Measurements from ENCODE around the gene SMIM15. TPM values are rescaled to one million over a fixed set of nuclear protein-coding genes. Genes with fewer than 3 reads are reported as not detected.

SMIM15 gene
- total RNA-seq, 2 experiments from 2014 or later = 56.9 to 67.2 TPM

GRCh38 chr5:61119066-61119465 lies 43.2 kb downstream of the SMIM15 start:
- CTCF ChIA-PET = interaction anchor here (0.6 kb wide), 1 partner anchor 164 kb away, joined by 3 read pairs; no protein-coding TSS in a partner anchor
- Mint-ChIP-seq H3K36me3 (peaks cover 8% of the 10 kb centered on the region), H3K27ac (no peak overlapping the region), H3K4me1 (ENCODE audit: low read depth) (no peaks in the 10 kb centered on the region), H3K27me3 (no peaks in the 10 kb centered on the region), H3K9me3 (no peaks in the 10 kb centered on the region), H3K4me3 (no peak overlapping the region)
- intact Hi-C loops (cut with micrococcal nuclease) = no loop called here
- POLR2A ChIA-PET = no interaction called here
- DNase-seq = no peak

GRCh38 chr5:61115968-61116367 lies 46.3 kb downstream of the SMIM15 start:
- H3K27ac Mint-ChIP-seq = no peak overlapping the region
- no peaks in the 10 kb centered on the region for H3K27me3 Mint-ChIP-seq
- ChIA-PET POLR2A (no interaction called here), CTCF (no interaction called here)
- H3K9me3 Mint-ChIP-seq = peaks cover 12% of the 10 kb centered on the region
- H3K36me3 Mint-ChIP-seq = peaks cover 23% of the 10 kb centered on the region
- no peak for DNase-seq
- intact Hi-C loops (cut with micrococcal nuclease) = no loop called here
- no peak overlapping the region for H3K4me3 Mint-ChIP-seq
- H3K4me1 Mint-ChIP-seq (ENCODE audit: low read depth) = no peaks in the 10 kb centered on the region

GRCh38 chr5:61114441-61114840 lies 47.8 kb downstream of the SMIM15 start:
- Mint-ChIP-seq H3K4me1 (ENCODE audit: low read depth) (no peaks in the 10 kb centered on the region), H3K9me3 (peaks cover 12% of the 10 kb centered on the region), H3K4me3 (no peak overlapping the region), H3K27me3 (no peaks in the 10 kb centered on the region), H3K27ac (no peak overlapping the region), H3K36me3 (peaks cover 26% of the 10 kb centered on the region)
- ChIA-PET POLR2A (no interaction called here), CTCF (no interaction called here)
- intact Hi-C loops (cut with micrococcal nuclease) = no loop called here
- no peak for DNase-seq

Other genes with a start within 250 kb of the SMIM15 start
- gene ERCC8, start 217.4 kb downstream of the SMIM15 start, total RNA-seq = 1 to 10 TPM; 7.7 to 9.1 TPM
- 10 to 100 TPM; 35.6 to 38.4 TPM for gene NDUFAF2, start 217.3 kb downstream of the SMIM15 start, total RNA-seq
- 1 to 10 TPM; 5.5 to 5.7 TPM for gene ZSWIM6, start 169.8 kb upstream of the SMIM15 start, total RNA-seq